GM12864 (cell line): ENCODE data around the gene RBBP8NL.
A peak's percentile ranks its signal among the peaks of the same experiment; 100 is the strongest.

Source experiments
- DNase-seq: peaks from one replicate; pipeline ENCODE4 v3.0.0-alpha.2; 2011; ENCODE audit warnings: low read depth
- H3K4me3 ChIP-seq: 2 replicates; pipeline ENCODE4 v1.5.1; 2011; ENCODE audit warnings: mild to moderate bottlenecking, low read depth, low read length, control low read depth
- TF ChIP-seq, protein P1 (sequence below): IDR thresholded peaks from 2 replicates; pipeline ENCODE4 v1.5.1; 2011; ENCODE audit warnings: low read depth, mild to moderate bottlenecking, moderate library complexity, low read length, control low read depth, inconsistent platforms; ENCODE audit errors: missing control alignments

RBBP8NL gene

DNA sequence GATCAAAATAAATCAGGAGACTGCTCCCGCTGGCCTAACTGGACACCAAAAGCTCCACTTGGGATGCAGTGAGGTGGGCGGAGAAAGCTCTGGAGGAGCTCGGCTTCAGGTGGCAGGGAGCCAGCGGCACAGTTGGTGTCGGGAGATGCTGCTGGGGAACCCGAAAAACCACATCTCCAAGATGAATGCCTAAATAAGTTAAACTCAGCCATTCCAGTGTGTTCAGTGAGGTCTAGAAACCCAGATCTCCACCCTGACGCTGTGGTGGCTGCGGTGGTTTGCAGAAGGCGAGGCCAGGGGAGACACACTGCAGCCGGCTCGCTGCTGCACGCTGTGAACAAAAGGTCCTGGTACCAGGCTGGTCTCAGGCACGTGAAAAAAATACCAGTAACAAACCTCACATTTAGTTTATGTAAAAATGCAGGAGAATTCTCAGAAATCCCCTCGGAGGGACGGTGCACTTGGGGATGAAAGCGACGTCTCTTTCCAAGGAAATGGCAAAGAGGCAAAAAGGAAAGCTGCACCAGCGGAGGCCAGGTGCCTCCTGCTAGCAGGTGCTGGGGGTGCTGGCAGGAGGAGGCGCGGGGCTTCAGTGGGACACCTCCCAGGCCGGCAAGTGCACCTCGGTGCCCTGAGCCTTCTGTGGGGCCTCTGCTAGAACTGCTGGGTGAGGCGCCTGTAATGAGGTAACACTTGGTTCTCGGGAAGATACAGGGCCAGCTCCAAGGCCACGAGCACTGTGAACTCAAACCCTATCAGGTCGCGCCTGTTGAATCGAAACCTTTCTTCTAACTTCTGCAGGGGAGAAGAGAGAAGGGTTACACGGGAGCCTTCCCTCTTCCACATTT is 36.8 kb downstream of the RBBP8NL start:
- H3K4me3 ChIP-seq: no peak overlapping the region
- no peak for DNase-seq
- TF ChIP-seq, protein P1, sequence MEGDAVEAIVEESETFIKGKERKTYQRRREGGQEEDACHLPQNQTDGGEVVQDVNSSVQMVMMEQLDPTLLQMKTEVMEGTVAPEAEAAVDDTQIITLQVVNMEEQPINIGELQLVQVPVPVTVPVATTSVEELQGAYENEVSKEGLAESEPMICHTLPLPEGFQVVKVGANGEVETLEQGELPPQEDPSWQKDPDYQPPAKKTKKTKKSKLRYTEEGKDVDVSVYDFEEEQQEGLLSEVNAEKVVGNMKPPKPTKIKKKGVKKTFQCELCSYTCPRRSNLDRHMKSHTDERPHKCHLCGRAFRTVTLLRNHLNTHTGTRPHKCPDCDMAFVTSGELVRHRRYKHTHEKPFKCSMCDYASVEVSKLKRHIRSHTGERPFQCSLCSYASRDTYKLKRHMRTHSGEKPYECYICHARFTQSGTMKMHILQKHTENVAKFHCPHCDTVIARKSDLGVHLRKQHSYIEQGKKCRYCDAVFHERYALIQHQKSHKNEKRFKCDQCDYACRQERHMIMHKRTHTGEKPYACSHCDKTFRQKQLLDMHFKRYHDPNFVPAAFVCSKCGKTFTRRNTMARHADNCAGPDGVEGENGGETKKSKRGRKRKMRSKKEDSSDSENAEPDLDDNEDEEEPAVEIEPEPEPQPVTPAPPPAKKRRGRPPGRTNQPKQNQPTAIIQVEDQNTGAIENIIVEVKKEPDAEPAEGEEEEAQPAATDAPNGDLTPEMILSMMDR: no peak

DNA sequence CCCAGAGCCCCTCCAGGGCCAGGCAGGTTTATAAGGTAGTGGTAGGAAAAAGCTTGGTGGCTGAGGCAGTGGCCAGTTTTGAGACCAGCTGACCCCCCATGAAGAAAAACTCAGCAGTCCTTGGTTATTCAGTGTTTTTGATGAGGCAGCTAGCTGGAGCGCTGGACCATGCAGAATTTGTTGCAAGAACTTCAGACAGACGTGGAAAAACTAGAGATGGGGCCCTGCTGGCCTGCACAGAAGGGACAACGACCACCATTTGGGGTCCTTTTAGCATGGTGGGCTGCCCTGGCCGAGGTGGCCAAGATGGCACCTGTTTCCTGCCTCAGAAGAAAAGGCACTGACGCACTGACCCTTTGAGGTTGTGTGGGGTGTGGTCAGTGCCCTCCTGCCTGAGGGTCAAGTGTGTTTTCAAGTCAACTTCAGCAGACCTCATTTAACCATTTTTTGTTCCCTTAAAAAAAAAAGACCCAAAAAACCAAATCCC is 37.7 kb downstream of the RBBP8NL start:
- TF ChIP-seq, protein P1: no peak
- DNase-seq: no peak

DNA sequence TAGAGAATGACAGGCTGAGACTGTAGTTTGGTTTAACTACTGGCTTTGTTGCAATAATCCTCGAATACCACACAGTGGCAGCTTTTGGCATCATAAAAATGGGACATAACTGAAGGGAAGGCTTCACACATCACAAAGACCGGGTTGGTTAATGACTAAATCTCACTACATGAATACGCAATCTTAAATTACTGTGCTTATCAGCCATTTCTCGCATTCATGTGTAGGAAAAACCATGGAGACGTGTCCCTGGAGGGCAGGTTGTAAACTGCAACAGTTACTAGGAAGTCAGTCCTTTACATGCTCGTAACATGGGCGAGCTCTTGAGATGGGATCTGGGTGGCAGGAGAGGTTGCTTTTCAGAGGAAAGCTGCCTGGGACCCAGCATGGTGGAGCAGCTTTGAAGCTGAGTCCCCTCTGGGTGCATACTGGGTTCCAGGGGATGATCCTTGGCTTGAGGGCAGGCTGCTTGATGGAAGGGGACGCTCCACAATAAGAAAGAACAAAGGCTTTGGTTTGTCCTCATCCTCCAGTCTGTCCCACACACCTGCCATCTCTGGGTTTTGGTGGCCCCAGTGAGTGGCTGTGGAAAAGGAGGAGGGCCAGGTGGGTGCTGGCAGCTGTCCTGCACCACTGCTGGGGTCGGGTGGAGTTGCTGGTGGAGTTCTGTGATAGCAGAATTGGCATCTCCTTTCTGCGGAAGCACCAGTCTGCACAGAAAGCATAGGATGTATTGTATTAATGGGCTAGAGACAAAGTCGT is 38.3 kb downstream of the RBBP8NL start:
- H3K4me3 ChIP-seq: no peak overlapping the region
- DNase-seq: no peak
- TF ChIP-seq, protein P1: peak; percentile 23

More for the DNA sequence above, 37.7 kb downstream of the RBBP8NL start:
- no peak overlapping the region for H3K4me3 ChIP-seq

DNA sequence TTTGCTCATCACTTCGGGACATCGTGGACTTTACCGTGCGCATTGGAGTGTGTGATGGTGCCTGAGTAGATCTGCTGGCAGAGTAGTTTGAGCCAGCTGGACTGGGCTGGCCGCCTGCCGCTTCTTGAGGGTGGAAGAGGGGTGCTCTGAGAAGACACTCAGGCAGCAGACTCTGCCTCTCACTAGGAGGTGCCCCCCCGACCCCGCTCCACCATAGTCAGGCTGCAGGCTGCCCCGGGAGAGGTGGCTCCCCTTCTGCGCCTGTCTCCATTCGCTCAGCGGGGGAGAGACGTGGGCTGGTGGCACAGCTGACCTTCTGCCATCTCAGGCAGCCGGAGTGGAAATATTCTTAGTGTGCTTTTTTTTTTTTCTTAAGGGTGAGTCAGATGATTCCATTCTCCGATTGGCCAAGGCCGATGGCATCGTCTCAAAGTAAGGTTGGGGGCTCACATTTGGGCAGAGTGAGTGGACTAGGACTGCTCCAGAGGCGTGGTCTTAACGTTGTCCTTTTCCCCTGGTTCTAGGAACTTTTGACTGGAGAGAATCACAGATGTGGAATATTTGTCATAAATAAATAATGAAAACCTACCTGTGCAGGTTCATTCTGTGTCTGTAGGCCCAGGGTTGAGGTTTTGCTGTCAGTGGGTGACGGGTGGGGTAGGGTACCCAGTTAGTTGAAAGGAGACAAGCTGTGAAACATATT is 39.3 kb downstream of the RBBP8NL start:
- TF ChIP-seq, protein P1: no peak
- DNase-seq: no peak
- H3K4me3 ChIP-seq: peak overlapping the region; percentile 96

DNA sequence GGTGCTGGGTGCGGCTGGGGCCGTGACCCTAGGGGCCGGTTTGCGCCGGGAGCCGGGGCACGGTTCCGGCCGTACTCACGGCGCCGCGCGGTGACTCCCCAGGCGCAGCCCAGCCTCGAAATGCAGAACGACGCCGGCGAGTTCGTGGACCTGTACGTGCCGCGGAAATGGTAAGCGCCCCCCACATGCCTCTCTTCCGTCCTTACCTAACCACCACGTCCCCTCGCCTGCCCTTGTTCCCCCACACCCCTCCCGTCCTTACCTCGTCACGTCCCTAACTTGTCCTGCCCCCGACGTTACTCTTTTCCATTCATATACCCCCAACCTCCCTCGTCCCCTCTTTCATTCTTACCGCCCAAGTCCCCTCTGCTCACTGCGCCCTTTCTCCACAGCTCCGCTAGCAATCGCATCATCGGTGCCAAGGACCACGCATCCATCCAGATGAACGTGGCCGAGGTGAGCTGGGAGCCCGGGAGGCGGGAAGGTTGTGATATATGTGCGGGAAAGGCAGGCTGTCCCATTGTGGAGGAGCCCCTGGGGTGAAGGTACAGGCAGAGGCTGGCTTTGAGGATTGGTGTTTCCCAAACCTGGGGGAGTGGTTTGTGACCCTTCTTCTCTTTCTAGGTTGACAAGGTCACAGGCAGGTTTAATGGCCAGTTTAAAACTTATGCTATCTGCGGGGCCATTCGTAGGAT is 40.0 kb downstream of the RBBP8NL start:
- H3K4me3 ChIP-seq: peak overlapping the region; percentile 96
- TF ChIP-seq, protein P1: no peak
- no peak for DNase-seq

DNA sequence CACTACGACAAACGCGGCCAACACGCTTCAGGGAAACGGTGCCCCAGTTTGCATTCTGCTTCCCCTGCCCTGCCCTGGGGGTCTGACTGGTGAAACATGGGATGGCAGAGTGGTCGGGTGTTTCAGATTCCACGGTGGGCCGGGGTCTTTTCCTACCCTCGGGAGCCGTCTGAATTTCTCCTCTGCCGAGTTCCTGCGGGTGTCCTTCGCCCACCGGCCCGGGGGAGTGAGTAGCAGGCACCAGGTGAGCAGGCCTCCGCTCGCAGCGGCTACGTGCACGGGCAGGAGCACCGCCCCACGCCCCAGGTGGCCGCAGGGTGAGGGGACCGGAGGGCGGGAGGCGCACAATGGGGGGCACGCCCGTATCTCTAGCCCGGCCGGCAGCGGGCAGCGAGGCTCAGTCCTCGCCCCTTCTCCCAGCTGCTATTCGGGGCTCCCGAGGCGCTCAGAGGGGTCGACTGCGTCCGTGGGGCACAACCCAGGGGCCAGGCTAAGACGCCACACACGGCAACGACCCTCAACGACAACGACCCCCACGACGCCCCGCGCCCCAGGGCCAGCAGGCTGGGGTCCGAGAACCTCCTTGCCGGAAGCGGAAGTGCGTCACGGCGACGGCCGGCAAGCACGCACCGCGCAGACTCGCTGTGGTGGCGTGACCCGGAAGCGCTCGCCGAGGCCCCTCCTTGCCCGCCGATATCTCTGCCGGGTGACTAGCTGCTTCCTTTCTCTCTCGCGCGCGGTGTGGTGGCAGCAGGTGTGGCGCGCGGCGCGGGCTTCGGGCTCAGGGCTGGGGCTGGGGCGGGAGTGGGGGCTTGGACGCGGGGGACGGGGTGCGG is 40.7 kb downstream of the RBBP8NL start, which contains the start of gene RPS21:
RPS21 (plus strand) TSS at position 721 of the 836 bp plus-strand sequence. CDS start 236 bp downstream, outside the sequence.
- peak within 1 kb of the TSS; percentile 96 for H3K4me3 ChIP-seq
- DNase-seq: peak; percentile 77
- TF ChIP-seq, protein P1: no peak
